GM23248 (cell line): ENCODE measurements around the gene KRT27.

ENCODE experiments used
- EZH2 ChIP-seq: fragments of 200-600 bp; sonication (generic); IDR thresholded peaks from 2 replicates; pipeline ENCODE4 v1.6.1; 2018; ENCODE audit warnings: antibody characterized with exemption, mild to moderate bottlenecking; ENCODE audit not compliant: insufficient read depth, poor library complexity, severe bottlenecking
- EZH2phosphoT487 ChIP-seq: fragments of 200-600 bp; sonication (generic); IDR thresholded peaks from 2 replicates; pipeline ENCODE4 v1.6.1; 2018; ENCODE audit warnings: antibody characterized with exemption, moderate library complexity, mild to moderate bottlenecking, low read depth; ENCODE audit not compliant: insufficient read depth

DNA sequence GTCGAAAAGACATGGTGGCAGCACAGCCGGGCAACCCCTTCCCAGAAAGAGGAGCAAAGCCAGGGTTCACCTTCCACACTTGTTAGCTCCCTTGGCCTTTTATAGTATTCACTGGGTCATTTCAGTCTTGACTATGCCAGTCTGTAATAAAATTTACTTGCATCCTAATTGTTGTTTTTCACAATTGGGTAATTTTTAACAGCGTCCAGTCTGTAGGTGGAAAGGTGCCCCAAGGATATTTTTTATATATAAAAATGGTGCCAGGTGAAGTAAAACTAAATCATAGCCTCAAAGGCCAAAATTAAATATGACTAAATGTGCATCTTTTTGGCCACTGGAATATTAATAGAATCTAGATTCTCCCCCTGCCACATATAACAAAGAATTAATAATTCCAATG is 10.2 kb downstream of the KRT27 start, which contains the start of gene KRT26:
- TF ChIP-seq EZH2 (no peak), EZH2phosphoT487 (no peak)
